Measurements from ENCODE around the gene APC. TPM values are rescaled to one million over a fixed set of nuclear protein-coding genes. Genes with fewer than 3 reads are reported as not detected.

Gene APC
- polyA plus RNA-seq, 1 donor = 35.3 TPM

GRCh38 chr5:112787261-112787660 is 49.6 kb downstream of the APC start:
- no peak for DNase-seq

GRCh38 chr5:112787896-112788295 is 50.2 kb downstream of the APC start:
- no peak for DNase-seq

DNA sequence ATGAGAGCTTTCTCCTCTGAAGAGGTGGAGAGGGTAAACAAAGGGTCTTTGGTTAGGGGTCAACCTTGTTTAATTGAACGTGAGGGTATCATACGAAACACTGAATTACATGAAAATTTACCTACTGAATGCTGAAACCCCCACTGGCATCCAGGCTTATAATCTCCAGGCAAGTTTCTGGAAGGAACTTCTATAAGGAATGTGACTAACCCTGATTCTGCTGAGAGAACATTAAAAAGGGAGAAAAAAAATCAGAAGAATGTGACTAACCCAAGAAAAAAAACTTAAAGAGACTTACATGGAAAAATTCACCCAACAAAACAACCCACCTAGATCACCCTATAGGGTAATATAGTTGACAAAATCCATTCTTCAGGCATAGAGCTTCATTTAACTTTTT is 55.5 kb downstream of the APC start:
- DNase-seq = no peak

- DNase-seq = no peak
Observed at GRCh38 chr5:112794410-112794809, 56.7 kb downstream of the APC start.

- DNase-seq = no peak
Observed at GRCh38 chr5:112795342-112795741, 57.7 kb downstream of the APC start.

GRCh38 chr5:112795944-112796678 is 58.4 kb downstream of the APC start:
- DNase-seq = no peak

DNA sequence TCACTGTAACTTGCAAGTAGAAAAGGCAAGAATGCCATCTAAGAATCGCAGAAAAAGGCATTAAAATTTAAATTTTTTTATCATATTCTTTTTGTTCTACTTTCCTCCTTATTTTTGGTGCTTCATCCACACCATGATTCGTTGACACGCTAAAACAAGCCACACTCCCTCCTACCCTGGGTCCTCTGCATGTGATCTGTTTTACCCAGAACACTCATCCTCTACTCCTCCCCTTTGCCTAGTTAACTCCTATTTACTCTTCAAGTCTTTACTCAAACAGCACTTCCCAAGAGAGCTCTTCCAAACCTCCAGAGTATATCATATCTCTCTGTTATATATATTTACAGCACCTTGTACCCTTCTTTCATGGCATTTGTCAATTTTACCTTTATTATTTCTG is 62.0 kb downstream of the APC start:
- DNase-seq = no peak

DNA sequence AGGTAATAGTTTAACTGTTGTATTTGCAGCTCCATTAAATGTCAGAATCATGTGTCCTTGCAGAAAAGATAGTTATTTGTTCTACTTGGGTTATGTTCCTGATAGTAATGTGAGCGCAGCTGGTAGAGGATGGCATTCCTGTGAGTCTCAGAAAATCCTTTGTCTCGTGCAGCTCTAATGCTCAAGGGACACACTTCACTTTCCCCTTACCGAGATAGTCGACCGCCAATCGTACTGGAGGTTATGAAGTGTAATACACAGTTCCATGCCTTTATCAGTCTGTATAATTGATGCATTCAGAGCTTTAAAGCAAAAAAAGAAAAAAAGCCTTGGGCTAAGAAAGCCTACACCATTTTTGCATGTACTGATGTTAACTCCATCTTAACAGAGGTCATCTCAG is 63.2 kb downstream of the APC start:
- peak; percentile 1 for DNase-seq

DNA sequence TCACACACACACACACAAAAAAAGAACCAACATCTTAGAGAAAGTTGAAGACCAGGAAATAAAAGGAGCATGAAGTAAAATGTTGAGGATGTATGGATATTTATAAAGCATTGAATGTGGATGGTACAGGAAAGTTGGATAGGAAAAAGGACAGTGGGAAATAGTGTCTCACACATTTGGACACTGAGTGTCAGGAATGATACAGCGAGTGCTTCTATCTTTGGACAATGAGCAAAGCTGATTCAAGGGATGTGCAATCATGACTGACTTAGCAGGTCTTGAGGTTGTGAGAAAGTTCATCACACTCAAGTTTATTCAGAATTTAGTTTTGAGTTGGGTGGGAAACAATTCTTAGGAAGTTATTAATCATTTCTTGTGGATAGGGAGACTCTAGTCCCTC is 73.3 kb downstream of the APC start:
- no peak for DNase-seq

DNA sequence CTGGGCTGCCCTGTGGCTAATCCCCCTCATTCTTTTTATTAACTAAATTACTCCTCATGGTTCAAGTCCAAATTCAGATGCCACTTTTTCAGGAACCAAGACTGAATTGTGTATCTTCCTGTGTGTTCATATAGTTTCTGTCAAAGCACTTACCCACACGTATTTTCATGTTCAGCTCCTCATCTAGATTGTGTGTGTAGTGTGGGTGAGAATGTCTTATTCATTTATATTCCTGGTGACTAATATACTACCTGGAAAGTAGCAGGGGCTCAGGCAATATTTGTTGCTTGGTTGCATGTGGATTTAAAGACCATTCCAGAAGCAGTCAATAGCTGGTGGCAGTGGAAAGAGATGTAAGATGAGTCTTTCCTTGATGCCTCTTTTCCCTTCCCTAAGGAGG is 74.9 kb downstream of the APC start:
- DNase-seq = no peak

GRCh38 chr5:112820246-112820645 is 82.6 kb downstream of the APC start:
- DNase-seq = no peak

- DNase-seq = no peak
Observed at GRCh38 chr5:112822456-112822855, 84.8 kb downstream of the APC start.

- DNase-seq = no peak
Observed at GRCh38 chr5:112823181-112823580, 85.5 kb downstream of the APC start.

DNA sequence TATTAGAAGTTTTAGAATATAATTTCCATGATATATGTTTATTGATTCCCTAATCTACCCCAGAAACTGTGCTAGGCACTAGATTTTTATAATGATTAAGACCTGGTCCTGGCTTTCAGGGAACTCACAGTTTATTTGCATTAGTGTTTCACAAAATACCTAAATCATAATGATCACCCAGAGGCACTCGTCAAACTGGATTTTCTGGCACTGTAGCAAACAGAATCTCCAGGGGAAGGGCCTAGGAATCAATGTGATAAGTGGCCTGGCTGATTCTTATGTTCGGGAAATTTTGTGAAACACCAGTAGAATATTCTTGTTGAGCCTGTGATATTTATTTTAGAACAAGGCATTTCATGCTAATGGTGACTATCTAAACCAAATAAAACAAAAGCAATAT is 86.0 kb downstream of the APC start:
- DNase-seq = no peak

GRCh38 chr5:112824197-112824596 is 86.5 kb downstream of the APC start:
- DNase-seq = no peak

GRCh38 chr5:112830378-112830777 is 92.7 kb downstream of the APC start:
- DNase-seq = no peak

DNA sequence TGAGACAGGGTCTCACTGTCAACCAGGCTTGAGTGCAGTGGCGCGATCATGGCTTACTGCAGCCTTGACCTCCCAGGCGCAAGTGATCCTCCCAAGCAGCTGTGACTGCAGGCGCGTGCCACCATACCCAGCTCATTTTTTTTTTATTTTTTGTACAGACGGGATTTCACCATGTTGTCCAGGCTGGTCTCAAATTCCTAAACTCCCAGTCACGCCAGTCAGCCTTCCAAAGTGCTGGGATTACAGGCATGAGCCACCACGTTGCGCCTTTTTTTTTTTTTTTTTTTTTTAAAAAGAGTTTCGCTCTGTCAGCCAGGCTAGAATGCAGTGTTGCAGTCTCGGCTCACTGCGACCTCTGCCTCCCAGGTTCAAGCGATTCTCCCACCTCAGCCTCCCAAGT is 96.3 kb downstream of the APC start:
- no peak for DNase-seq

GRCh38 chr5:112844489-112844888 is 106.8 kb downstream of the APC start:
- DNase-seq = no peak

GRCh38 chr5:112846556-112846955 is 108.9 kb downstream of the APC start:
- DNase-seq = no peak

GRCh38 chr5:112847306-112847705 is 109.6 kb downstream of the APC start:
- no peak for DNase-seq

- peak; percentile 55 for DNase-seq
Observed at GRCh38 chr5:112848116-112848811, 110.6 kb downstream of the APC start.

GRCh38 chr5:112849912-112850311 is 112.2 kb downstream of the APC start:
- no peak for DNase-seq

- DNase-seq = no peak
Observed at GRCh38 chr5:112854651-112855050, 117.0 kb downstream of the APC start.

DNA sequence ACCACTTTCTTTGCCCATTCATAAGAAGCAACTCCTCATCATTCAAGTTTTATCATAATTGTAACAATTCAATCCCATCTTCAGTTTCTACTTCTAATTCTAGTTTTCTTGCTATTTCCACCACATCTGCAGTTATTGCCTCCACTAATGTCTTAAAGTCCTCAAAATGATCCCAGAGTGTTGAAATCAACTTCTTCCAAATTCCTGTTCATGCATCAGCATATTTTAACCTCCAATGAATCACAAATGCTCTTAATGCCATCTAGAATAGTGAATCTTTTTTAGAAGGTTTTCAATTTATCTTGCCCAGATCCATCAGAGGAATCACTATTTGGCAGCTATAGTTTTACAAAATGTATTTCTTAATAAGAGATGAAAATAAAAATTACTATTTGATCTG is 120.2 kb downstream of the APC start:
- DNase-seq = no peak

All from left kidney (tissue), 2 donors.